GM19395 (cell line): Measurements from ENCODE around the gene ADGRD2.
"Not testable (repeated sequence)": the region's sequence is repeated elsewhere in the genome, so short reads cannot be mapped to it uniquely, and the experiment has no call there.

Source experiments
- ATAC-seq: cut with Tn5 transposase; IDR thresholded peaks from one replicate; pipeline ENCODE4 v1.9.1; 2021; ENCODE audit warnings: mild to moderate bottlenecking, moderate library complexity; ENCODE audit not compliant: unreplicated experiment

The ADGRD2 gene, protein sequence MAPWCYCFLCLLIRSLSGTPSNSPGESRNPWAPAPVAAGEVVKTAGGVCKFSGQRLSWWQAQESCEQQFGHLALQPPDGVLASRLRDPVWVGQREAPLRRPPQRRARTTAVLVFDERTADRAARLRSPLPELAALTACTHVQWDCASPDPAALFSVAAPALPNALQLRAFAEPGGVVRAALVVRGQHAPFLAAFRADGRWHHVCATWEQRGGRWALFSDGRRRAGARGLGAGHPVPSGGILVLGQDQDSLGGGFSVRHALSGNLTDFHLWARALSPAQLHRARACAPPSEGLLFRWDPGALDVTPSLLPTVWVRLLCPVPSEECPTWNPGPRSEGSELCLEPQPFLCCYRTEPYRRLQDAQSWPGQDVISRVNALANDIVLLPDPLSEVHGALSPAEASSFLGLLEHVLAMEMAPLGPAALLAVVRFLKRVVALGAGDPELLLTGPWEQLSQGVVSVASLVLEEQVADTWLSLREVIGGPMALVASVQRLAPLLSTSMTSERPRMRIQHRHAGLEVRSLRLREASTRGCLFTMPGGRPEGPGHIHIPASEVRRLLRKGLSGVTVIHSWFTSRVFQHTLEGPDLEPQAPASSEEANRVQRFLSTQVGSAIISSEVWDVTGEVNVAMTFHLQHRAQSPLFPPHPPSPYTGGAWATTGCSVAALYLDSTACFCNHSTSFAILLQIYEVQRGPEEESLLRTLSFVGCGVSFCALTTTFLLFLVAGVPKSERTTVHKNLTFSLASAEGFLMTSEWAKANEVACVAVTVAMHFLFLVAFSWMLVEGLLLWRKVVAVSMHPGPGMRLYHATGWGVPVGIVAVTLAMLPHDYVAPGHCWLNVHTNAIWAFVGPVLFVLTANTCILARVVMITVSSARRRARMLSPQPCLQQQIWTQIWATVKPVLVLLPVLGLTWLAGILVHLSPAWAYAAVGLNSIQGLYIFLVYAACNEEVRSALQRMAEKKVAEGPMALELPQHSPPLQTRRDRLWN

DNA sequence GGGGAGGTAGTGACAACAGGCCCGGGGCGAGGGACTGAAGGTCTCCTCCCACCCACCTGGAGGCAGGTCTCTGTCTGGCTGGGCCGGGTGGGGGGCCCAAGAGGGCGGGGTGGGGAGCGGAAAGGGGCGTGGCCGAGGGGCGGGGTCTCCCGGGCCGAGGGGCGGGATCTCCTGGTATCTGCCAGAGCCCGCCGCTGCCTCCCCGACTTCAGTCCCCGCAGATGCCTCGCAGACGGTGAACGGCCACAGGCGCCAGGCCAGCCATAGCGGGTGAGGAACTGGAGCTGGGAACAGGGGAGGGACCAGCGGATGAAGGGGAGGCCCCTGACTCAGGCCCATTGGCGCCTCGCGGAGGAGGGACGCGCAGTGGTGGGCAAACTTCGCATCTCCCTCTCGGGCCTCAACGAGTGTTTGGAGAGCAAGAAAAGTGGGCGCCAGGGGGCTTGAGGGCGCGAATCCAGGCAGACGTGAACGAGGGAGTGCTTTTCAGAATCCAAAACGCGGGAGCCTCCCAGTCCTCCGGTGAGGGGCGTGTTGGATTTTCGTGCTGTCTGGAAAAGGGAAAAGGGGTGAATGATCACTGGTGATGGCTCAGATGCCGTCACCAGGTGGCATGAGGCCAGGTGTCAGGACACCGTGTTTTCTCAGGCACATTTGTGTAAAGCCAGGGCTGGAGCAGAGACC, at the start of gene ADGRD2:
TSS of gene ADGRD2 (plus strand) at position 211 of the 684 bp plus-strand sequence. CDS start 1,216 bp downstream, outside the sequence.
- ATAC-seq: no peak

DNA sequence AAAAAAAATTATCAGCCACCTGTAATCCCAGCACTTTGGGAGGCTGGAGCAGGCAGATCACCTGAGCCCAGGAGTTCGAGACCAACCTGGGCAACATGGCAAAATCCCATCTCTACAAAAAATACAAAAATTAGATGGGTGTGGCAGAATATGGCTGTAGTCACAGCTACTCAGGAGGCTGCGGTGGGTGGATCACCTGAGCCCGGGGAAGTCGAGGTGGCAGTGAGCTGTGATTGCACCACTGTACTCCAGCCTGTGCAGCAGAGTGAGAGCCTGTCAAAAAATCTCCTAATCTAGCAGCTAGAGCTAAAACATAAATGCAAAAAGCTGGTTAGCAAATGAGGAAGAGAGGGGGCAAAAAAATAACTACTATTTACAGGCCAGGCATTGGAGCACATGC, 47.0 kb upstream of the ADGRD2 start:
- no peak for ATAC-seq

DNA sequence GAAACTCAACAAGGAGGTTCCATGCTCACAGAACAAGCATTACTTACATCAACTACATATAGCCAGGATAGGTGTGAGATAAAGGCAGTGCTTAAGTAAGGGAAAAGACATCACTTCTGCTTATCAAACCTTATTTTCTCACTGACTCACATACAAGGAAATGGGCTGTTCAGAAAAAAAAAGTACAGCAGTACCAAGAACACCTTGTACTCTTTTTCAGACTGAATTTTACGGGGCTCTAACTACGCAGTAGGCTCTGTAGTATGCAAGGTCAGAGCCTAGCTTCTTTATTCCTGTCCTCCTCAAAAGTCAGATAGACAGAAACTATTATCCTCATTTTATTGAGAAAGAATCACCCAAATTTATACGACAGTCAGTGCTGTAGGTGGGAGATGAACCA, 40.8 kb upstream of the ADGRD2 start:
- ATAC-seq: no peak

DNA sequence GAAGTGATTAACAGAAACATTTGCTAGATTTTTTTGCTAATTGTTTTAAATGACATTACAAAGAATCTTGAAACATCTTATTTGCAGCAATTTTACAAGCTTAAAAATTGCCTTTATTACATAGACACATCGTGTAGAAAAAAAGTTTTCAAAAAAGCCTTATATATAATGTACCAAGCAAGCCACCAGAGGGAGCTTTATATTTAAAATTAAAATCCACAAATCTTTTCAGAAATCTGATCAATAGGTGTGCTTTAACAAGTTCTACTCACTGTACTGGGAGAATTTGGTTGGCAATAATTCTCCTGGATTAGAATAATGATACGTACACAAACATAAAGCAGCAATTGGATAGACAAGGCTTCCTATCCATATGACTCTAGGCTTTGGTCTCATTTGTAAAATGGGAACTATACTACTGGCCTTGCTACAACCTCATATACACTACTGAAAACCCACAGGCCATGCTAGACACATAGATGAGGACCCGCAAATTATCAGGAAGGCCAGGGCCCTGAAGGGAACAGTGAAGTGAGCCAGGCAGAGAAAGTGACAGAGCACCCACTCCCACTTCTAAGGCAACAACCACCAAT, 39.8 kb upstream of the ADGRD2 start:
- no peak for ATAC-seq

DNA sequence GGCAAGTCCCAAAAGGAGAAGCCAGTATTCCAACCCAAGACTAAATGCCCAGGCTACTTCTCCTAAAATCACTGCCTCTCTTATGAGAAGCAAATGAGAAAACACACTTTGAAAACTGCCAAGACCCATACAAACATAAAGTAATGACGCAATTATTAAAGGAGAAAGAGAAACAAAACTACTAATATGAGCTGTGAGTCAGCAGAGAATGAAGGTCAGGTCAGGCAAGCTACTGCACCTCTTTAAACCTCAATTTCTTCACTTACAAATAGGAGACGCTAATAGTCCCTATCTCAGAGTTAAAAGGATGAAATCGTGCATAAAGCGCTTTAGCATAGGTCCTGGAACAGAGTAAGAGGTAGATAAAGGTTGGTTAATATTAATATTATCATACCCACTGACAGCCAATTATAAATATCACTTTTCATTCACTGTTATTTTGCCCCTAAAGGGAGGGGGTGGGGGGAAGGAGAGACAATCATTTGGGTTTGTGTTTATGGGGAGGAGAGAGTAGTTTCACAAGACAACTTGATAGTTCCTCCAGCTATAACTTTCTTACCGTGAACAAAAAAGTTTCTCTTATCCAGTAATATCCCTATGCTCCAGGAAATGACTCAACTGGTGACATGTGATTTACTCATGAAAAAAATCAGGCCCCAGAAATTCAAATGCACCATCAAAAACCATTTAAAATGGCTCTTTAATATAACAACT, 38.6 kb upstream of the ADGRD2 start:
- ATAC-seq: no peak

DNA sequence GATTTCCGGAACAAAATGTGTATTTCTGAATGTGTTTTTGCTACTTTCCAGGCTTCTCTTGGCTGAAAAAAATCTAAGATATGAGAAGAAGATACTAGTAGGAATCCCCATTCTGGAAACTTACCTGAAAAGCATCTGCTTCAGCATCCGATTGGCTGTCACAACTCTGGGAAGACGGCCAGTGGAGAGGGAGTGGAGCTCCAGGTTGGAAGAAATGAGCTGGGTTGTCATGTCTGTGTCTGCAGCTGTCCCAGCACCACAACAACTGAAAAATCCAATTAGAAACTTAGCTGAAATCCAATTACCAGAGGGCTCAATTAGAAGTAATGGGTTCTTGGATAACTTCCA, 38.0 kb upstream of the ADGRD2 start:
- ATAC-seq: no peak

DNA sequence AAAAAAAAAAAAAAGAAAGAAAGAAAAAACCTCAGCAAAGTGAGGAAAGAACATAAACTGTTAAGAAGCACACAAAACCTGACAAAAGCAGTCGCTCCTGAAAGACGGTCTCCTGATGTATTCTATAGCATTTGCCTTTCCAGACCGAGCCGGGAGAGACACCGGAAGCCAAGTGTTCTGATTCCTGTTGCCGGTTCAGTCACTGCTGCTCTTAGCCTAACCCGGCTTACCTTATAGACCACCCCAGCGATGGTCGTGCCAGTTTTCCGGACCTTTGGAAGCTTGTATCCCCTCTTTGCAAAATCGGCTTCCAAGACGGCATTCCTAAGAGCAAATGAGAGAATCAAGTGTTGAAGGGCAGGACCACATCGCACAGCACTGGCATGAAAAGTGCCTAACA, 35.6 kb upstream of the ADGRD2 start:
- ATAC-seq: no peak

DNA sequence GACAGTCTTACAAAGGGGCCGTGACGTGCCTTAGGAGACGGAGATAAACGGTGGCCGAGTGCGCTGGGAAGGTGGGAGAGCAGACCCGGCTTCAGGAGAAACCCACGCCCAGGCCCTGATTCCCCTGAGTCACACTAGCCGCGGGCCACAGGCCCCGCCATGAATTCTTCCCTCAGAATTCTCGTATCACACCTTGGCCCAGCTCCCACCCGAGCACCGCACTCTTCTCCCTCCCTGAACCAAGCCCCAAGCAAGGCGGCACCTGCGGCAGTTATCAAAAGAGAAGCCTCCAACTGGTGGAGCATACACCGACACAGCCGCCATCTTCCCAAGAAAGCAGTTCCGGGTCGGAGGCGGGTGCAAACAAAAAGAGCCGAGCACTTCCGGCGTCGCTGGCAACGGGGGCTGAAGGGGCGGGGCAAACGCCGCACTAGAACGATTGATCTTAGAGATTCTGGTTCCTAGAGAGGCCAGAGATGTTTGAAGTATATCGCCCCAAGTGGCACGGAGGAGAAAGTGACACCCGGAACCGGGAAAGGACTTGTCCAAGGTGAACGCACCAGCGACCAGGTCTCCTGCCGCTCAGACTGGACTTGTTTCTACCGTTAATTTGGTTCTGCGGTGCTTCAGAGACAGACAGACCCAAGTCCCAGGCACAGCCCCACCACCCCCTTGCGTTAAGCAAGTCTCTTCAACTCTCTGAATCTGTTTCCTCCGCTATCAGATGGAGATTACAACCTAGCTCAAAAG, 35.0 kb upstream of the ADGRD2 start, which contains the start of gene PSMB7:
TSS of gene PSMB7 (minus strand) at position 341 of the 750 bp plus-strand sequence. CDS start at position 324, 17 bp downstream.
- peak; percentile 93 for ATAC-seq

DNA sequence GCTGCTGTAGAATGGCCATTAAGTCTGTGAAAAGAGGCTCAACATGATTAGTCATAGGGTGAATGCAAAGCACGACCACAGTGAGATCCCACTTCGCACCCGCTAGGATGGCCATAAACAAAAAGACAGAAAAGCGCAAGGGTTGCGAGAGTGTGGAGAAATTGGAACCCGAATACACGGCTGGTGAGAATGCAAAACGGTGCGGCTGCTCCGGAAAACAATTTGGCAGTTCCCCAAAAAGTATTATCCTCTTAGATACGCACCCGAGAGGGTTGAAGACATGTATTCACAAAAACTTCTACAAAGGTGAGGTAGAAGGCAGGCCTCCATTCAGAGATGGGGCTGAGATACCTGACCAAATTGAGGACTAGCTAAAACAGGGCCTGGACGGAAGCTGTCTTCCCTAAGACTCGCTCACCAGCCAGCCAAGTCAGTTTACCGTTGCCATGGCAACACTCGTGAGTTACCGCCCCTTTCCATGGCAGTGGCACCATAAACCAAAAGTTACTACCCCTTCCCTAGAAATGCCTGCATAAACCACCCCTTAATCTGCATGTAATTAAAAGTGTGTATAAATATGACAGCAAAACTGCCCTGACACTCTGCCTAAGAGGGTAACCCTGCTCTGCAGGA, 34.3 kb upstream of the ADGRD2 start:
- no peak for ATAC-seq

DNA sequence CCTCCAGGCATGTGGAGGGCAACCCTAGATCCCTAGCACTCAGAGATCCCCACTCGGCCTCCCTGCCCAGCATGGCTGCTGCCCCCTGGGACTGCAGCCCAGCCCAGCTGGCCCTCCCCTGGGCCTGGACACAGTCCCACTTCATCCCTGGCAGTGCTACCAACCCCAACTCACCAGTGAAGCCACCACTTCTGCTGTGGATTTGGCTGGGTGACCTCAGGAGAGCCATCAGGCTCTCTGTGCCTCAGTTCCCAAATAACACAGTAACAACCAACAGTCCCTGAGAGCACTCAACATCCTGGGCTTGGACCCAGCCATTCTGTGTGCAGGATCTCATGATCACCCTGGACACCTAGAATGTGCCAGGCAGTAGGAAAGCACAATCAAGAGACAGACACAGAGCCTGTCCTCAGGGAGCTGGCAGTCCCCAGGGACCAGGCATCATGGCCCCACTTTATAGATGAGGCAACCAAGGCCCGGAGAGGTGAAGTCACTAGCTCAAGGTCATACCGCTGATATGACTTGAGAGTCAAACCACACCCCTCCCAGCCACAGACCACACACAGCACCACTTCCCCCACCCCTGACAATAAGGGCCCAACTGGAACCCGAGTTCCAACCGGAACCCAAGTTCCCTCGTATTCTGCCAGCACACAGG, 30.3 kb upstream of the ADGRD2 start:
- ATAC-seq: no peak

DNA sequence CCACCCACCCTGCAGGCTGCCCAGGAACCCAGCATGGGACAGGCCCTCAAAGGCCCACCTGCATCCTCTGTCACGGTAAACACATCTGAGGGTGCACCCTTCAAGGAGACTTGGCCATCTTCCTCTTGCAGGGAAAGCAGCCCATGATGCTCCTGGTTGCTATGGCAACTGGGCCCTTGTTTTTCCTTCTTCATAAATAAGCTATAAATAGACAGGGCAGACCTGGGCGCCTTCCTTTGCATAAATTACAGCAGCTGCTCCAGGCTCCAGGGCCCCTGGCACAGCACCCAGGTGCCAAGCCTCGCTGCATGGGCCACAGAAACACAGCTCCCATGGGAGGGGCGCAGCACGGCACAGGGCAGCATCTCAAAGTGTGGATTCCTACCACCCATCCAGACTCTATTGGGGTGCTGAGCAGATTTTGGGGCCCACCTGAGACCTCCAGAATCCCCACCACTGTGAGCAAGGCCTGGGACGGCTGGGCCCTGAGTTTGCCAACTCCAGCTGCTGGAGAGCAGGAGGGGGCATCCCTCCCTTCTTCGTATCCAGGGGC, 29.2 kb upstream of the ADGRD2 start:
- ATAC-seq: no peak

DNA sequence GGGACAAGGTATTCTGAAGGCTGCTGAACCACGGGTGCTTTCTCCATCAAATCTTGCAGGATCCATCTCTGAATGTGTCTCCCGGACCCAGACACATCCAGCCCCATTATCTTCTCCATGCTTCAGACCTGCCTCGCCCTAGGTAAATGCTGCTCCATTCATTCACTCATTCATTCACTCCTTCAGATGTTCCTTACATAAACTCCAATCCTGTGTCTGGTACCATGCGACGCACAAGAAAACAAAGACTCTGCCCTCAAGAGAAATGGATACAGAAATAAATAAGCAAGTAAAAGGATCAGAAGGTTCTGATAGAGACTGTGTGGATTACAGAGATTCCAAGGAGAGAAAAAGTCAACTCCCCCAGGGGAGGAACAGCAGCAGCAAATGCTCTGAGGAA, 27.1 kb upstream of the ADGRD2 start:
- no peak for ATAC-seq

DNA sequence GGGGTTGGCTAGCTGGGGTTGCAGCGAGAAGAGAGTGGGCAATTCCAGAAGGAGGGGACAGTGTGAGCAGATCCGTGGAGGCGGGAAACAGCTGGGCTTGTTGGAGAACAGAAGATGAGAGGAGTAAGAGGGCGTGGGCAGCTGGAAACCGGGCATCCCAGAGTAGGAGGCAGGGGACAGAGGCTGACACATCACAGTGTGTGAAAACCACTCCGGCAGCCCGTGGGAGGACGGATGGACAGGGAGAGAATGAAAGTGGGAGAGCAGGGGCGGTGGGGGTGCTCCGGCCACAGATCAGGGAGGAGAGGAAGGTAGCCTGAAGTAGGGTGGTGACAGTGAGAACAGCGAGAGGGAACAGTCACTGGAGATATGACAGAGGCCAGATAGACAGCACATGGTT, 26.7 kb upstream of the ADGRD2 start:
- ATAC-seq: no peak

DNA sequence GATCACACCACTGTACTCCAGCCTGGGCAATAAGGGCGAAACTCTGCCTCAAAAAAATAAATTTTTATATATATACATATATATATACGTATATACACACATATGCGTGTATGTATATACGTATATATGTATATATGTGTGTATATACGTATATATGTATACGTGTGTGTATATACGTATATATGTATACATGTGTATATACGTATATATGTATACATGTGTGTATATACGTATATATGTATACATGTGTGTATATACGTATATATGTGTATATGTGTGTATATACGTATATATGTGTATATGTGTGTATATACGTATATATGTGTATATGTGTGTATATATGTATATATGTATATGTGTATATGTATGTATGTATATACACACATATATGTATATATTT, 24.5 kb upstream of the ADGRD2 start:
- ATAC-seq: not testable (repeated sequence)

DNA sequence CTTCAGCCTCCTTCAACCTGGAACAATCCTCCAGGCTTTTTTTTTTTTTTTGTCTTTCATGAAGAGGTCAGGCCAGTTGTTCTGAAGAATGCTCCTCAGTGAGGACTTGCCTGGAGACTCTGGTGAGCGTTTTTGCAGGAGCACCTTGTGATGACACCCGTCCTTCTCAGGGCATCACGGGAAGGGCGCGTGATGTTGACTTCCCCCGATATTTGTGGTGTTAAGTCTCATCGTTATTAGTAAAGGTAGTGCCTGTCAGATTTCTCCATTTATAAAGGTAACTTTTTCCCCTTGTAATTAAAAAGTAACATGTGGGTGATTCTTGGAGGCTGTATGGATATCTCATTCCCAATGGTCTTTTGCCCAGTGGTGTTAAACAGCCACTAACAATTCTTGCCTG, 23.9 kb upstream of the ADGRD2 start:
- ATAC-seq: no peak

DNA sequence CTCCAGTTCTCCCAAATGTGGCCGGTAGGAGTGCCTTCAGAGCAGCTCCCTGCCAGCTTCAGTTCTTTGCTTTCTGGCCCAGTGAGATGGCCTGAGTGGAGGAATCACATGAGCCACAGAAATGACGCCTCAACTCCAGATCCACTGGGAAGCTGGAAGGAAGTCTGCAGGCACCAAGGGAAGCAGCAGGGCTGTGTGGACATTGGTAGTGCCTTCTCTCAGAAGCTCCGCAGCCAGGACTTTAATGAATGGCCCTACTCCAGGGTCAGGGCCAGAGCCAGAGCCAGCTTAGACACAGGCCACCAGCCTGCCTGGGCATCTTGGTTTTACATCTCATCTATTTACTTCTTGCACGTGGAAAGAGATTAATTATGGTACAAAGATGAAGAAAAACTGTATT, 23.0 kb upstream of the ADGRD2 start:
- ATAC-seq: no peak

DNA sequence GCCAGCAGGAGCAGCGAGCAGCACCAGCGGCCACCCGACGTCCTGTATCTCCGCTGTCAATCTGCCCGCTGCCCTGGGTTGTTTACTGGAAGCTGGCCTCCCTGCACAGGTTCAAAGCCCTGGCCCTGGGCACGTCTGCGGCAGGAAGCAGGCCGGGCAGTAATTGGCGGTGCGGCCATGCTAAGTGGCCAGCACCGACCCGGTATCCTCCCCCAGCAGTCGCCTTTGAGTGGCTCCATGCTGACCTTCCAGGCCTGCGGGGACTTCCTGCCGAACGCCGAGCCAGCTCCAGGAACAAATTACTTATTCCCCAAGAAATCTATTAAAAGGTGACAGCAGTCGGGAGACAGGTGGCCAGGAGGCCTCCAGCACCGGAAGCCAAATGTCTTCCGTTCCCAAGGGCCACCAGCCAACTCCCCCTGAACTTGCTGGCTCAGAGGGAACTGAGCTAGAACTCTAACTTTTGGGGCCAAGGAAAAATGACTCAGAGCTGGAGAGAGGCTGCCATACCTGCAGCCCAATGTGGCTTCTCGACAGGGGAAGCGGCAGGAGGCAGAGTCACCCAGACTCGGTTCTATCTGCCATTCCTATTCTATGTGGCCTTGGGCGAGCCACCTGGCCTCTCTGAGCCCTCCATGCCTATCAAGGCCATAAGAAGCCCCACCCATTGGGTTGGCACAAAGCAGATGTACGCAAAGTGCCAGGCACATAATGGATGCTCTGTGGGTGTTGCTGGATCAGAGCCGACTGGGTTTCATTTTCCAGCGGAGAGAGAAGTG, 21.3 kb upstream of the ADGRD2 start:
- ATAC-seq: no peak

DNA sequence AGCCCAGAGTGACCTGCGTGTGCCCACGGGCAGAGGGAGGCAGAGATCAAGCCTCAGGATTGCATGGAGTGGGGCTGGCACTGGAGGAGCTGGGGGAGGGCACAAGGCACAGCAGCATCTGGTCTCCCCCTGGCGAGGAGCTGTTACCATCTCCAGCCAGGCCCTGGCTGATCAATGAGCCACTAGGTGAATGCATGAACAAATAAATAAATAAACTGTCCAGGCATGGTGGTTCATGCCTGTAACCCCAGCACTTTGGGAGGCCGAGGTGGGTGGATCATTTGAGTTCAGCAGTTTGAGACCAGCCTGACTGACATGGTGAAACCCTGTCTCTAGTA, 20.8 kb upstream of the ADGRD2 start:
- no peak for ATAC-seq
